GM12878 (cell line): ENCODE data around the gene ANKRD33B. TPM values are rescaled to one million over a fixed set of nuclear protein-coding genes. Genes with fewer than 3 reads are reported as not detected.
A peak's percentile ranks its signal among the peaks of the same experiment; 100 is the strongest.

ENCODE experiments used
- ATAC-seq: fragments of 200-7000 bp; cut with Tn5 transposase; 3 replicates; pipeline ENCODE4 v1.9.1; 2020; ENCODE audit warnings: mild to moderate bottlenecking, moderate library complexity
- BruUV-seq: library from RNA; stranded (reverse); fragments of 400-500 nt; replicated peaks from 2 replicates; lab custom pipeline; 2021; lab: Mats Ljungman, UMichigan
- CTCF ChIA-PET: fragments of 300-600 bp; sonication (Branson Sonifier 250); formaldehyde crosslinking; extraction: SDS; loops from one replicate; lab custom pipeline; 2021; ENCODE audit warnings: inconsistent platforms; lab: Yijun Ruan, JAX
- POLR2A ChIA-PET: fragments of 350-600 bp; formaldehyde crosslinking; extraction: SDS; loops from one replicate; lab custom pipeline; 2021; ENCODE audit warnings: inconsistent platforms; lab: Charles Lee
- RAD21 ChIA-PET: fragments of 300-600 bp; sonication (Branson Sonifier 250); formaldehyde crosslinking; loops from one replicate; lab custom pipeline; 2023; ENCODE audit warnings: antibody characterized with exemption; ENCODE audit not compliant: unreplicated experiment; lab: Charles Lee
- SMC1A ChIA-PET: fragments of 300-600 bp; sonication (Branson Sonifier 250); formaldehyde crosslinking; loops from one replicate; lab custom pipeline; 2023; ENCODE audit not compliant: unreplicated experiment, uncharacterized antibody; lab: Charles Lee
- DNase-seq: peaks from one replicate; pipeline ENCODE4 v3.0.0-alpha.2; 2011; ENCODE audit warnings: low read depth, low spot score
- FAIRE-seq: peaks from 3 replicates; lab custom pipeline; 2011; peaks lifted over from hg19 to GRCh38; lab: Jason Lieb, UNC
- H2AFZ ChIP-seq: 2 replicates; pipeline ENCODE4 v1.6.0; 2011; ENCODE audit warnings: low read depth, low read length, control low read depth; ENCODE audit not compliant: control insufficient read depth
- H3K27ac ChIP-seq: 2 replicates; pipeline ENCODE4 v1.5.1; 2011; ENCODE audit warnings: control low read depth; ENCODE audit not compliant: control insufficient read depth, insufficient read depth
- H3K27me3 ChIP-seq, 2 experiments: replicated peaks in 1 of 2; 2 replicates each; pipeline versions ENCODE4 v1.6.0 to v1.6.1; 2011; ENCODE audit warnings: low read length in 1 of 2; ENCODE audit not compliant: control insufficient read depth in 2 of 2, insufficient read depth in 2 of 2
- H3K36me3 ChIP-seq, 2 experiments: 2 replicates each; pipeline ENCODE4 v1.5.1; 2011; ENCODE audit warnings: low read length in 1 of 2; ENCODE audit not compliant: control insufficient read depth in 2 of 2, insufficient read depth in 2 of 2
- H3K4me1 ChIP-seq: 2 replicates; pipeline ENCODE4 v1.6.1; 2011; ENCODE audit warnings: mild to moderate bottlenecking, low read length, moderate library complexity, mixed read lengths; ENCODE audit not compliant: control insufficient read depth, insufficient read depth
- H3K4me2 ChIP-seq: 2 replicates; pipeline ENCODE4 v1.6.0; 2011; ENCODE audit warnings: control low read depth; ENCODE audit not compliant: control insufficient read depth, insufficient read depth
- H3K4me3 ChIP-seq: fragments of 200-600 bp; sonication (generic); 2 replicates; pipeline ENCODE4 v1.5.1; 2016
- H3K79me2 ChIP-seq: 2 replicates; pipeline ENCODE4 v1.6.0; 2011; ENCODE audit warnings: low read length; ENCODE audit not compliant: control insufficient read depth, insufficient read depth
- H3K9ac ChIP-seq: 2 replicates; pipeline ENCODE4 v1.8.0; 2011; ENCODE audit warnings: low read length, control low read depth, mixed read lengths; ENCODE audit not compliant: control insufficient read depth, insufficient read depth
- H3K9me3 ChIP-seq: replicated peaks from 3 replicates; pipeline ENCODE4 v1.5.1; 2011; ENCODE audit warnings: mild to moderate bottlenecking, low read length; ENCODE audit not compliant: control insufficient read depth, insufficient read depth
- H4K20me1 ChIP-seq: 2 replicates; pipeline ENCODE4 v1.6.0; 2011; ENCODE audit not compliant: control insufficient read depth, insufficient read depth
- CREM ChIP-seq: IDR thresholded peaks from 2 replicates; pipeline ENCODE4 v1.6.1; 2014; ENCODE audit warnings: antibody characterized with exemption, low read depth
- EED ChIP-seq: sonication (generic); IDR thresholded peaks from 2 replicates; pipeline ENCODE4 v1.6.1; 2016; ENCODE audit warnings: antibody characterized with exemption, low read depth
- ESRRA ChIP-seq: IDR thresholded peaks from 2 replicates; pipeline ENCODE4 v1.6.1; 2012; ENCODE audit warnings: mild to moderate bottlenecking, low read length, improper control_type of control experiment
- GABPA ChIP-seq: IDR thresholded peaks from 2 replicates; pipeline ENCODE4 v1.6.1; 2014; ENCODE audit warnings: antibody characterized with exemption, low read depth, mild to moderate bottlenecking, inconsistent platforms
- POLR2A ChIP-seq: IDR thresholded peaks from 2 replicates; pipeline ENCODE4 v1.6.1; 2011; ENCODE audit warnings: low read depth, mild to moderate bottlenecking, low read length
- POLR2AphosphoS2 ChIP-seq: IDR thresholded peaks from 2 replicates; pipeline ENCODE4 v1.6.1; 2011; ENCODE audit warnings: low read depth, mild to moderate bottlenecking, low read length, improper control_type of control experiment, moderate library complexity
- WGBS: methylation state at CpG from one replicate; pipeline ENCODE4 v1.1.6; 2016; ENCODE audit warnings: low lambda C conversion rate; ENCODE audit not compliant: insufficient replicate concordance, insufficient coverage; ENCODE audit errors: missing lambda C conversion rate; 5-methylcytosine and 5-hydroxymethylcytosine counted together
- in situ Hi-C: fragments of 300-500 bp; cut with MboI; formaldehyde crosslinking; loops from 9 replicates; pipeline ENCODE4 v1.14.3; 2018; ENCODE audit warnings: mixed read lengths
- intact Hi-C: fragments of 100-400 bp; cut with micrococcal nuclease; formaldehyde crosslinking; loops from one replicate; pipeline ENCODE4 v1.14.2; 2022; ENCODE audit not compliant: unreplicated experiment
- polyA plus RNA-seq, 11 experiments: library from polyadenylated mRNA; depleted of rRNA in 4 of 11; unstranded in 6 of 11; stranded (reverse) in 5 of 11; fragments of >200 nt; fragmentation: Nextera tagmentation in 4 of 11; fragmentation: Illumina TruSeq in 1 of 11; extraction: Ambion mirVana in 4 of 11; extraction: Trizol in 1 of 11; gene quantifications; 1 replicate in 1 of 11; 2 replicates in 10 of 11; pipeline versions ENCODE4 v1.2.1 to v1.2.3, GENCODE V29; 2011 to 2016; ENCODE audit warnings: inconsistent platforms in 2 of 11, missing spikeins in 2 of 11, low read depth in 1 of 11
- total RNA-seq, 4 experiments: library from RNA; depleted of rRNA in 3 of 4; stranded (reverse); fragments of >200 nt in 3 of 4; fragmentation: Illumina TruSeq in 1 of 4; extraction: Trizol in 1 of 4; gene quantifications; 2 replicates each; pipeline versions ENCODE4 v1.2.1 to v1.2.3, GENCODE V29; 2013 to 2021
- TF ChIP-seq, protein P1 (sequence below): IDR thresholded peaks from 2 replicates; pipeline ENCODE4 v1.6.1; 2011; ENCODE audit warnings: borderline replicate concordance, low read depth, mild to moderate bottlenecking, moderate library complexity, low read length; ENCODE audit not compliant: insufficient read depth, poor library complexity, severe bottlenecking
- TF ChIP-seq, protein P2 (sequence below): fragments of 450-650 bp; IDR thresholded peaks from 2 replicates; pipeline ENCODE4 v1.6.1; 2017; ENCODE audit warnings: mild to moderate bottlenecking, moderate library complexity

Gene ANKRD33B
- total and polyA plus RNA-seq, 10 of the 15 experiments (the other 5 are each of a cell fraction or from before 2014, with no cell fraction given), result 4.9 to 61.6 (median 15.6) TPM

DNA sequence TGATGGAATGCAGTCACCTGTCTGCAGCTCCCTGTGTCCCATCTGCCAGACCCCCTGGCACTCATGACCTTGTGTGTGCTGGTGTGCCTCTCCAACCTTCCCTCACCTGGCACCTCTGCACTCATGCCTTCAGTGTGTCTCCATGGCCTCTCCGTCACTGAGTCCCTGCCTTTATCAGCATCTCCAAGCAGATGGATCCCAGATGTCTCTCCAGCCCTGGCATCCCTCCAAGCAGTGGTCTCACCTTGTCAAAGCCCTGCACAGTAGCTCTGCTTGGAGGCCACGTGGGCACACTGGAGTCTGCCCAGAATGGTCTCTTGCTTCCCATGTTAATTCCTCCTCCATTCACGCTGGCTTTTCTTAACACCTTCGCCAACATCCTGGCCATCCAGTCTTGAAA is 112.4 kb downstream of the ANKRD33B start:
- DNase-seq (no peak), FAIRE-seq (no peak), ATAC-seq (no peak)
- H2AFZ ChIP-seq, result no peak overlapping the region
- no peaks in the 10 kb centered on the region; the same call in 2 of the 3 replicates for H3K9me3 ChIP-seq
- WGBS, result 75% methylated on average over 4 of the region's 4 CpGs
- no peak for TF ChIP-seq ESRRA
- TF ChIP-seq EED, result no peak
- TF ChIP-seq CREM, result no peak
- no peak for TF ChIP-seq GABPA
- TF ChIP-seq POLR2A, result peak; percentile 39; the same call in 1 of the 2 replicates
- TF ChIP-seq, protein P1, sequence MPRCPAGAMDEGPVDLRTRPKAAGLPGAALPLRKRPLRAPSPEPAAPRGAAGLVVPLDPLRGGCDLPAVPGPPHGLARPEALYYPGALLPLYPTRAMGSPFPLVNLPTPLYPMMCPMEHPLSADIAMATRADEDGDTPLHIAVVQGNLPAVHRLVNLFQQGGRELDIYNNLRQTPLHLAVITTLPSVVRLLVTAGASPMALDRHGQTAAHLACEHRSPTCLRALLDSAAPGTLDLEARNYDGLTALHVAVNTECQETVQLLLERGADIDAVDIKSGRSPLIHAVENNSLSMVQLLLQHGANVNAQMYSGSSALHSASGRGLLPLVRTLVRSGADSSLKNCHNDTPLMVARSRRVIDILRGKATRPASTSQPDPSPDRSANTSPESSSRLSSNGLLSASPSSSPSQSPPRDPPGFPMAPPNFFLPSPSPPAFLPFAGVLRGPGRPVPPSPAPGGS, result no peak
- TF ChIP-seq, protein P2, sequence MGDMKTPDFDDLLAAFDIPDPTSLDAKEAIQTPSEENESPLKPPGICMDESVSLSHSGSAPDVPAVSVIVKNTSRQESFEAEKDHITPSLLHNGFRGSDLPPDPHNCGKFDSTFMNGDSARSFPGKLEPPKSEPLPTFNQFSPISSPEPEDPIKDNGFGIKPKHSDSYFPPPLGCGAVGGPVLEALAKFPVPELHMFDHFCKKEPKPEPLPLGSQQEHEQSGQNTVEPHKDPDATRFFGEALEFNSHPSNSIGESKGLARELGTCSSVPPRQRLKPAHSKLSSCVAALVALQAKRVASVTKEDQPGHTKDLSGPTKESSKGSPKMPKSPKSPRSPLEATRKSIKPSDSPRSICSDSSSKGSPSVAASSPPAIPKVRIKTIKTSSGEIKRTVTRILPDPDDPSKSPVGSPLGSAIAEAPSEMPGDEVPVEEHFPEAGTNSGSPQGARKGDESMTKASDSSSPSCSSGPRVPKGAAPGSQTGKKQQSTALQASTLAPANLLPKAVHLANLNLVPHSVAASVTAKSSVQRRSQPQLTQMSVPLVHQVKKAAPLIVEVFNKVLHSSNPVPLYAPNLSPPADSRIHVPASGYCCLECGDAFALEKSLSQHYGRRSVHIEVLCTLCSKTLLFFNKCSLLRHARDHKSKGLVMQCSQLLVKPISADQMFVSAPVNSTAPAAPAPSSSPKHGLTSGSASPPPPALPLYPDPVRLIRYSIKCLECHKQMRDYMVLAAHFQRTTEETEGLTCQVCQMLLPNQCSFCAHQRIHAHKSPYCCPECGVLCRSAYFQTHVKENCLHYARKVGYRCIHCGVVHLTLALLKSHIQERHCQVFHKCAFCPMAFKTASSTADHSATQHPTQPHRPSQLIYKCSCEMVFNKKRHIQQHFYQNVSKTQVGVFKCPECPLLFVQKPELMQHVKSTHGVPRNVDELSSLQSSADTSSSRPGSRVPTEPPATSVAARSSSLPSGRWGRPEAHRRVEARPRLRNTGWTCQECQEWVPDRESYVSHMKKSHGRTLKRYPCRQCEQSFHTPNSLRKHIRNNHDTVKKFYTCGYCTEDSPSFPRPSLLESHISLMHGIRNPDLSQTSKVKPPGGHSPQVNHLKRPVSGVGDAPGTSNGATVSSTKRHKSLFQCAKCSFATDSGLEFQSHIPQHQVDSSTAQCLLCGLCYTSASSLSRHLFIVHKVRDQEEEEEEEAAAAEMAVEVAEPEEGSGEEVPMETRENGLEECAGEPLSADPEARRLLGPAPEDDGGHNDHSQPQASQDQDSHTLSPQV, result no peak
- peak; percentile 71; the same call in 1 of the 2 replicates for TF ChIP-seq POLR2AphosphoS2
- ChIA-PET SMC1A (interaction anchor here (0.8 kb wide), 1 partner anchor 47 kb away, joined by 3 read pairs; no protein-coding TSS in a partner anchor), CTCF (interaction anchor here (0.7 kb wide), 1 partner anchor 48 kb away, joined by 3 read pairs; no protein-coding TSS in a partner anchor), RAD21 (interaction anchor here (1.4 kb wide), 1 partner anchor 115 kb away, joined by 3 read pairs; no protein-coding TSS in a partner anchor), POLR2A (no interaction called here)
- BruUV-seq, result no TSS peak
- H3K9ac ChIP-seq, result no peak overlapping the region
- no peak overlapping the region for H3K27ac ChIP-seq
- no peaks in the 10 kb centered on the region for H3K4me1 ChIP-seq
- no peak overlapping the region for H3K4me3 ChIP-seq
- no peaks in the 10 kb centered on the region for H3K79me2 ChIP-seq
- no peaks in the 10 kb centered on the region for H4K20me1 ChIP-seq
- in situ Hi-C loops (no loop called here), intact Hi-C loops (no loop called here)
- no peak overlapping the region for H3K4me2 ChIP-seq
- peaks cover 15 to 22% of the 10 kb centered on the region in 2 experiments; a peak in 3 of 4 replicates for H3K36me3 ChIP-seq
- H3K27me3 ChIP-seq, result no peaks in the 10 kb centered on the region
